GM18951 (cell line): ENCODE measurements around the gene C1orf21.

Experiments
- POLR2A ChIP-seq: IDR thresholded peaks from 4 replicates; pipeline ENCODE4 v1.6.1; 2011; ENCODE audit warnings: mild to moderate bottlenecking; ENCODE audit not compliant: insufficient read length, insufficient read depth; ENCODE audit errors: extremely low read depth
- in situ Hi-C: fragments of 300-500 bp; cut with MboI; formaldehyde crosslinking; loops from one replicate; pipeline ENCODE4 v1.12.0; 2022; ENCODE audit warnings: low sequenced_read_pairs, mixed read lengths, inconsistent platforms; ENCODE audit not compliant: unreplicated experiment

The C1orf21 gene

GRCh38 chr1:184390889-184391288 lies 4.1 kb downstream of the C1orf21 start:
- in situ Hi-C loops, result no loop called here
- no peak for TF ChIP-seq POLR2A

GRCh38 chr1:184392067-184392466 lies 5.2 kb downstream of the C1orf21 start:
- no peak for TF ChIP-seq POLR2A

GRCh38 chr1:184392779-184393522 lies 6.1 kb downstream of the C1orf21 start:
- in situ Hi-C loops, result no loop called here
- TF ChIP-seq POLR2A, result no peak

More at GRCh38 chr1:184392067-184392466, 5.2 kb downstream of the C1orf21 start:
- in situ Hi-C loops, result no loop called here

- in situ Hi-C loops, result no loop called here
- TF ChIP-seq POLR2A, result no peak
These were observed 7.1 kb downstream of the C1orf21 start for GRCh38 chr1:184393962-184394361.

- no peak for TF ChIP-seq POLR2A
- in situ Hi-C loops, result no loop called here
These were observed 8.5 kb downstream of the C1orf21 start for GRCh38 chr1:184395370-184395769.

GRCh38 chr1:184395937-184396480 lies 9.2 kb downstream of the C1orf21 start:
- in situ Hi-C loops, result no loop called here
- TF ChIP-seq POLR2A, result no peak

GRCh38 chr1:184399192-184399847 lies 12.5 kb downstream of the C1orf21 start:
- TF ChIP-seq POLR2A, result no peak
- in situ Hi-C loops, result no loop called here

- TF ChIP-seq POLR2A, result no peak
- in situ Hi-C loops, result no loop called here
These were observed 17.3 kb downstream of the C1orf21 start for GRCh38 chr1:184403961-184404726.

- in situ Hi-C loops, result no loop called here
- no peak for TF ChIP-seq POLR2A
These were observed 17.8 kb downstream of the C1orf21 start for GRCh38 chr1:184404727-184405027.

- in situ Hi-C loops, result no loop called here
These were observed 18.4 kb downstream of the C1orf21 start for GRCh38 chr1:184405094-184405800.

GRCh38 chr1:184405801-184406142 lies 18.9 kb downstream of the C1orf21 start:
- TF ChIP-seq POLR2A, result no peak
- in situ Hi-C loops, result no loop called here

More at GRCh38 chr1:184405094-184405800, 18.4 kb downstream of the C1orf21 start:
- no peak for TF ChIP-seq POLR2A

GRCh38 chr1:184406479-184406878 lies 19.6 kb downstream of the C1orf21 start:
- no peak for TF ChIP-seq POLR2A
- in situ Hi-C loops, result no loop called here

GRCh38 chr1:184407816-184408510 lies 21.1 kb downstream of the C1orf21 start:
- in situ Hi-C loops, result no loop called here
- no peak for TF ChIP-seq POLR2A

GRCh38 chr1:184408580-184408979 lies 21.8 kb downstream of the C1orf21 start:
- no peak for TF ChIP-seq POLR2A
- in situ Hi-C loops, result no loop called here
